Large intestine (tissue), 3 donors: ENCODE data around the gene NOC3L. TPM values are rescaled to one million over a fixed set of nuclear protein-coding genes. Genes with fewer than 3 reads are reported as not detected.
A peak's percentile ranks its signal among the peaks of the same experiment; 100 is the strongest.

Source experiments
- DNase-seq, 2 donors: peaks; one replicate each; pipeline versions ENCODE4 v3.0.0 to v3.0.0-alpha.2; 2013
- H3K27ac ChIP-seq: one replicate; pipeline ENCODE4 v1.5.1; 2013; ENCODE audit warnings: low read length
- H3K27me3 ChIP-seq: 2 replicates; pipeline ENCODE4 v1.6.1; 2013; ENCODE audit warnings: low read length; ENCODE audit not compliant: control insufficient read depth, insufficient read depth
- H3K36me3 ChIP-seq: 2 replicates; pipeline ENCODE4 v1.6.1; 2013; ENCODE audit warnings: low read length; ENCODE audit not compliant: control insufficient read depth, insufficient read depth
- H3K4me1 ChIP-seq: one replicate; pipeline ENCODE4 v1.6.1; 2013; ENCODE audit warnings: low read length; ENCODE audit not compliant: control insufficient read depth, insufficient read depth
- H3K4me3 ChIP-seq: one replicate; pipeline ENCODE4 v1.5.1; 2013; ENCODE audit warnings: low read length
- H3K9me3 ChIP-seq: one replicate; pipeline ENCODE4 v1.6.1; 2013; ENCODE audit warnings: mild to moderate bottlenecking, low read depth, low read length, moderate library complexity; ENCODE audit not compliant: control insufficient read depth
- WGBS: methylation state at CpG from one replicate; pipeline ENCODE4 v1.1.5; 2013; ENCODE audit warnings: low lambda C conversion rate; ENCODE audit not compliant: insufficient coverage; 5-methylcytosine and 5-hydroxymethylcytosine counted together
- polyA plus RNA-seq: library from polyadenylated mRNA; unstranded; fragments of 120-200 nt; gene quantifications from one replicate; pipeline ENCODE4 v1.2.1, GENCODE V29; 2013

Gene NOC3L
- polyA plus RNA-seq, 1 donor: 13.7 TPM

DNA sequence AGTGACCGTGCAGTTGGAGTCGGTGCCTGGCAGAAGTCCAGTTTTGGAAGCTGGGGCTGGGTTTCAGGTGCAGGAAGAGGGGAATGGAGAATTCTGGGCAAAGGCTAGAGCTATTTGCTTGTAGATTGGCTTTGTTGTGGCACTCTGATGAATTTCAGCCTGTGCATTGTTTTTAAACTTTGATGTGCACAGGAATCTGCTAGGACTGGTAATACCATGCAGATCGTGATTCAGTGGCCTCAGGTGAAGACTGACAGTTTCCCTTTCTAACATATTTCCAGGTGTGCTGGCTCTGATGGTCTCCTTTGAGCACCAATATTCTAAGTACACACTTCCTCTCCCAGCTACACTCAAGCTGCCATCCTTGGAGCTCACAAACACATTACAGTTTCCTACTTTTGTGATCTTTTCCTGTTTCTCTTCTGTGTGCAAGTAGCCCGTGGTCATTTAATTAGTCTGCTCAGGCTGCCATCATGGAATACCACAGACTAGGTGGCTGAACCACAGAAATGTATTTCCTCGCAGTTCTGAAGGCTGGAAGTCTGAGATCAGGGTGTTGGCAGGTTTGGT lies 55.6 kb downstream of the NOC3L start:
- no CpG with 5 or more reads among the region's 5 CpGs for WGBS
- Histone ChIP-seq H3K9me3 (no peaks in the 10 kb centered on the region), H3K27ac (no peak overlapping the region), H3K27me3 (no peaks in the 10 kb centered on the region), H3K36me3 (peaks cover 42% of the 10 kb centered on the region), H3K4me3 (no peak overlapping the region), H3K4me1 (peaks cover 13% of the 10 kb centered on the region)
- no peak for DNase-seq

DNA sequence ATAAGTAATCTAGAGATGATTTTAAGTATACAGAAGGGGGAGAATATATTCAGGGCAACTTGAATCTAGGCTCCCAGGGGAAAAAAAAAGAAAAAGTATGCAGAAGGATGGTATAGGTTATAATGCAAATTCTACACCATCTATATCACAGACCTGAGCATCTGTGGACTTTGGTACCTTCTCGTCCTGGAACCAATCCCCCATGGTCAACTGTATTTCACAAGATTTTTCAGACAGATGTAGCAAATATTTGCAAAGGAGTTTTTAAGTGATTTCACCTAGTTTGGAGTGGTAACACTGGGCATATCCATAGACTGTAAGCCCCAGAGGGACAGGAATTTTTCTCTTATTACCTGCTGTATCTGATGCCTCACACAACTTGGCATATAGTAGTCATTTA lies 58.8 kb downstream of the NOC3L start:
- WGBS: 80% methylated on average over 1 of the region's 1 CpG
- H3K27me3 ChIP-seq: no peaks in the 10 kb centered on the region
- H3K9me3 ChIP-seq: no peaks in the 10 kb centered on the region
- peaks cover 51% of the 10 kb centered on the region for H3K36me3 ChIP-seq
- DNase-seq: no peak
- no peaks in the 10 kb centered on the region for H3K4me1 ChIP-seq
- H3K27ac ChIP-seq: no peak overlapping the region
- H3K4me3 ChIP-seq: no peak overlapping the region

DNA sequence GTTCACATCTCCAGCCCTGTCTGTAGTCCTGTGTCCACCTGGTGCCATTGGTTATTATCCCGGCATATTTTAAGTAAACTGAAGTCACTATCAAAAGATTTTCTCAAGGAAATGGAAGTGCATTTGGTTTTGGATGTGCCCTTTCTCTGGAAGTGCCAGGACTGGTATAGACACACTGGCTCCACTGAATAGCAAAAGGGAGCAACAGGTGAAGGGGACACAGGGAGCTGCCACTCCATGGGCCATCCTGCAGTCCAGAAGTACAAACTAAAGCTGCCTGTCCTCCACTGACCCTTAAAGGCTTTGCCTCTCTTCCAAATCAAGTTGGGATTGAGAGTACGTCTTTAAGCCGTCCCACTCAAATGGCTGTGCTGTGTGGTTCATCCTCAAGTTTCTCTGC lies 62.7 kb downstream of the NOC3L start:
- Histone ChIP-seq H3K4me3 (no peak overlapping the region), H3K27ac (no peak overlapping the region), H3K4me1 (no peaks in the 10 kb centered on the region), H3K9me3 (no peaks in the 10 kb centered on the region), H3K36me3 (peaks cover 44% of the 10 kb centered on the region), H3K27me3 (no peaks in the 10 kb centered on the region)
- WGBS: 100% methylated on average over 1 of the region's 3 CpGs
- DNase-seq: no peak

DNA sequence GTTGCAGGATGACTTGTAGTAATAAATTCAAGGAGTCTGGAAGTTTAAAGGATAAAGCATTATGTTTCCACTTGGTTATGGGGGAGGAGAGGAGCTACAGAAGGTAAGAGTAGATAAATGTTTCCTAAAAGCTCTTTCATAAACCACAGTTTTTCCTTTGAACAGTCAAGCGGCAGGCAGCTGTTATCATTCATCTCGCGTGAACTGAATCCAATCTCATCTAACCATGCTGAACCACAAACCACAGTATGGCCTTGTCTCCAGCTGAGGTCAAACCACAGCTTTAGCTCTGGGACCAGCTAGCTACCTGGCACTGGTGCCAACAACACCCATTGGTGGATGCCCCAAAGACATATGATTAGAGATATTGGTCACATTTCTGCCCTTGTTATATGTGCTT lies 63.3 kb downstream of the NOC3L start:
- H3K36me3 ChIP-seq: peaks cover 43% of the 10 kb centered on the region
- no peaks in the 10 kb centered on the region for H3K27me3 ChIP-seq
- no peak for DNase-seq
- no peaks in the 10 kb centered on the region for H3K4me1 ChIP-seq
- no CpG with 5 or more reads among the region's 3 CpGs for WGBS
- no peak overlapping the region for H3K4me3 ChIP-seq
- H3K9me3 ChIP-seq: no peaks in the 10 kb centered on the region
- H3K27ac ChIP-seq: no peak overlapping the region

DNA sequence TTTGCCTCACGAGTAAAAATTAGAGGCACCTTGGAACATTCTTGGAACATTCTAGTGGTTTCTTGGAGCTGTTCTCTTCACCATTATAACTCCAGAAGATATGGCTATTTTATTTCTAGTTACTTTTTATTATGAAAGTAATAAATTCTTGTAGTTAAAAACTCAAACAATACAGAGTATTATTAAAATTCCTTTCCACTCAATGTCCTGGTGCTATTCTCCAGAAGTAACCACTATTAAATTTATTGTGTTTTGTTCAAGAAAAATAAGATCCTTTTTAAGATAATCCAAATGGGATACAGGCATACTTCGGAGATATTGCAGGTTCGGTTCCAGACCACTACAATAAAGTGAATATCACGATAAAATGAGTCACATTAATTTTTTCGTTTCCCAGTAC lies 68.6 kb downstream of the NOC3L start:
- no peaks in the 10 kb centered on the region for H3K27me3 ChIP-seq
- H3K36me3 ChIP-seq: peaks cover 26% of the 10 kb centered on the region
- 100% methylated on average over 1 of the region's 5 CpGs for WGBS
- H3K27ac ChIP-seq: no peak overlapping the region
- no peak for DNase-seq
- no peaks in the 10 kb centered on the region for H3K9me3 ChIP-seq
- H3K4me3 ChIP-seq: no peak overlapping the region
- H3K4me1 ChIP-seq: no peaks in the 10 kb centered on the region

DNA sequence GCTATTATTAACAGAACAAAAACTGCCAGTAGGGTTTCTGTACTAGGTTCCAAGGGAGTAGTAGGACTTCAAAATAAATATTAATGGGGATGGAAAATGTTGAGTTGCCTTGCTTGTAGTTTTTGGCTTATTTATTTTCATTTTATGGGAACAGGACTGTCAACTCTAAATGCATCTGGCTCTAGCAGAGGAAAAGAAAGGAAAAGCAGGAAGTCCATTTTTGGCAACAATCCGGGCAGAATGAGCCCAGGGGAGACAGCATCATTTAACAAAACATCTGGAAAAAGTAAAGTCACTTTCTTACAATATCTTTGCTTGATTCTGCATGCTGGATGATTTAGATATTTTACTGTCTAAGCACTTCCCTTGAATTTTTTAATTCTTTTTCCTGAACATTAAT lies 69.4 kb downstream of the NOC3L start:
- peak; percentile 16 to 20 for DNase-seq
- Histone ChIP-seq H3K27me3 (no peaks in the 10 kb centered on the region), H3K27ac (no peak overlapping the region), H3K36me3 (peaks cover 25% of the 10 kb centered on the region), H3K9me3 (no peaks in the 10 kb centered on the region), H3K4me3 (no peak overlapping the region), H3K4me1 (no peaks in the 10 kb centered on the region)
- no CpG with 5 or more reads among the region's 1 CpG for WGBS

DNA sequence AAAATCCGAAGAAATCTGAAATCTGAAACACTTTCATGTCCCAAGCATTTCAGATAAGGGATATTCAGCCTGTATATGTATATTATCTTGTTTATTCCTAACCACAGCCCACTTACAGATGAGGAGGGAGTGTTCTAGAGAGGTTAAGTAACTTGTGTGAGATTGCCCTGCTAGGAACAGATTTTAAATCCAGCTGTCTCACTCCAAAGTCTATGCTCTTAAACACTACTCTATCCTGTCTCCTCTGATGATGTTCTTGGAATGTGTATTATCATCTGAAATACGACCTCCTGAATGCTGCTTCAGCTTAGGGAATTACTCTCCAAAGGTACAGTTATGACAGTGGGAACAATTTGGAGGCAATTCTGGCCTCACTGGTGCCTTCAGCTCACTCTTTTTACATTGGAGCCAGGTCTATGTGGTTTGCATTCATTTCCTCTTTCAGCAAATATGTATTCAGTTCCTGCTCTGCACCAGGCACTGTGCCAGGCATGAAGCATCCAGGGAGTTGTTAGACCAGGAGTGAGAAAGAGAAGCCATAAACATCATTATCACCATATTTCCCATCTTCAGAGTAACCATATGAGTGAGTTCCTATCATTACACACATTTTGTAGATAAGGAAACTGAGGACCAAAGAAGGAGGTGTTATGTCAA lies 70.2 kb downstream of the NOC3L start:
- no peaks in the 10 kb centered on the region for H3K4me1 ChIP-seq
- no peaks in the 10 kb centered on the region for H3K27me3 ChIP-seq
- DNase-seq: no peak
- H3K36me3 ChIP-seq: peaks cover 27% of the 10 kb centered on the region
- no peak overlapping the region for H3K27ac ChIP-seq
- no peak overlapping the region for H3K4me3 ChIP-seq
- no peaks in the 10 kb centered on the region for H3K9me3 ChIP-seq
- no CpG with 5 or more reads among the region's 2 CpGs for WGBS

DNA sequence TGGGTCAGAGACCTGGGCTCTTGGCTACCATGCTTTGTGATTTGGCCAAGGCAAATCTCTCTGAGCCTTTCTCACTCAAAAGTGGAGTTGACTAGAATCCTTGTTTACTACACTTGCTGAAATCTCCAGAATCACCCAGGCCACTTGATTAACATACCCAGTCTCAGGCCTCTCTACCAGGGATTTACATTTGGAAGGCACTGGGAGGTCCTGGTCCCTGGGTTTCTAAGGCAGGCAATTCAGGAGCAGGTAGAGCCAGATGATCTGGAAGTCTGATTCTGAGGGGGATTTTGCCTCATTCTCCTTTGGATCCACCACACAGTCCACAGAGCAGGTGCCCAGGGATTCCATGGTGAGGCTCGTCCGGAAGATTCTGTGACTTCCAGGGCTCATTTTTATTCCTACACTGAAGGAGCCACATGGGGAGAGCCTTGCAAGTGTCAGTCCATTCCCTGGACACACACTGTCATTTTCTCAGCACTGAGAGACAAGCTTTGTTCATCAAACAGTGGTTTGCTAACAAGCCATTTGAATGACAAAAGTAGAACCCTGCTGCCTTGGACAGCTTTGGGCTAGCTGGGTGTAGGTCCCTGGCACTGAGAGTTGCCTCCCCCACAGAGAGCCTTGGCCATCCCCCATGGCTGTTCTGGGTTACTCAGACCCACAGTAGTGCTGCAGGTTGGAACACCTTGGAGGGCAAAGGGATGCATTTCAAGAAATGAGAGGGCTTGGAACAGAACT lies 74.2 kb downstream of the NOC3L start:
- no peak overlapping the region for H3K4me3 ChIP-seq
- H3K27ac ChIP-seq: no peak overlapping the region
- peaks cover 38% of the 10 kb centered on the region for H3K36me3 ChIP-seq
- H3K4me1 ChIP-seq: no peaks in the 10 kb centered on the region
- WGBS: no CpG with 5 or more reads among the region's 2 CpGs
- no peak for DNase-seq
- H3K27me3 ChIP-seq: no peaks in the 10 kb centered on the region
- no peaks in the 10 kb centered on the region for H3K9me3 ChIP-seq

DNA sequence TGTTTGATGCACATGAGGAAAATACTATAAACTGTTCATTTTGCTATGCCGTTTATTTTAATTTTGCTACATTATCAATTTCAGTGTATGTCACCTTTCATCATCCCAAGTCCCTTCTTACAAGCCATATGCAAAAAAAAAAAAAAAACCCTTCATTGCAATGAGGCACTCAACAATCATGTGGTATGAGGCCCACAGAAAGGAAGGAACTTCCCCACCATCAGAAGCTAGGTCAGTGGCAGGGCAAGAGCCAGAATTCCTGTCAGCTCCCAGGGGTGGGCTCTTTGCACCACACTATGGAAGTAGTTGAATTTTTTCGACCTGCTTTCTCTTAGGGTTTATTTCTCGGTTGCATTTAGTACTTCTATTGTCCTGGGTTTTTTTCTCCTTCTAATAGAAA lies 75.4 kb downstream of the NOC3L start:
- H3K9me3 ChIP-seq: no peaks in the 10 kb centered on the region
- peaks cover 37% of the 10 kb centered on the region for H3K36me3 ChIP-seq
- no peak overlapping the region for H3K4me3 ChIP-seq
- no peaks in the 10 kb centered on the region for H3K27me3 ChIP-seq
- no peak for DNase-seq
- no peaks in the 10 kb centered on the region for H3K4me1 ChIP-seq
- WGBS: 86% methylated on average over 3 of the region's 3 CpGs
- no peak overlapping the region for H3K27ac ChIP-seq

DNA sequence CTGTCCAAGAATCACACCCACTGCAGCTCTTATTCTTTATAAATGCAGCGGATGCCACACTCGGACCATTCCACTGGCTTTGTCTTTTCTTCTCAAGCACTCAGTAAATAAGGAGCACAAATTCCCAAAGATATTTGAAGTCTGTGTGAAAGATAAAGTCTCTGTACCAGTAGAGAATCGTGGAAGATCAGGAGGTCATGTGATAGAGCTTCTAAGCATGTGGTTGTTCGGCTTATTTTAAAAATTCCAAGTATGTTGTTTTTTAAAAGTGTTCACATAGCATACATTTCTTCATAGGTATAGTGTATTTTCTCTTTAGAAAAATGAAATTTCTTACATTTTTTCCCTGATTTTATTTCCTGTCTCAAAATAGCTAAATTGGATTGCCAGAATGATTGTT lies 75.8 kb downstream of the NOC3L start:
- WGBS: 83% methylated on average over 2 of the region's 4 CpGs
- DNase-seq: no peak
- Histone ChIP-seq H3K36me3 (peaks cover 36% of the 10 kb centered on the region), H3K9me3 (no peaks in the 10 kb centered on the region), H3K27ac (no peak overlapping the region), H3K4me3 (no peak overlapping the region), H3K27me3 (no peaks in the 10 kb centered on the region), H3K4me1 (no peaks in the 10 kb centered on the region)
